Activated T-cell treated with anti-CD3 and anti-CD28 coated beads, Interleukin-2, amount 50 U/mL, for 48 hours (primary cell): Measurements from ENCODE around the gene DNAJA1.
A peak's percentile ranks its signal among the peaks of the same experiment; 100 is the strongest.
"Not testable (repeated sequence)": the region's sequence is repeated elsewhere in the genome, so short reads cannot be mapped to it uniquely, and the experiment has no call there.

Source experiments
- DNase-seq, 2 experiments: peaks; one replicate each; pipeline ENCODE4 v3.0.0-alpha.2; 2020

Gene DNAJA1

GRCh38 chr9:33082538-33083326 is 57.7 kb downstream of the DNAJA1 start:
- peak; percentile 33 to 47 for DNase-seq

- not testable (repeated sequence) for DNase-seq
Measured at GRCh38 chr9:33085672-33086071, 60.6 kb downstream of the DNAJA1 start.
